Upper lobe of right lung (tissue), 1 donor: ENCODE data around the gene SHROOM3. TPM values are rescaled to one million over a fixed set of nuclear protein-coding genes. Genes with fewer than 3 reads are reported as not detected.

Experiments
- ATAC-seq: fragments of 200-7000 bp; cut with Tn5 transposase; one replicate; pipeline ENCODE4 v1.9.1; 2020; ENCODE audit warnings: mild to moderate bottlenecking, moderate library complexity
- DNase-seq: peaks from one replicate; pipeline ENCODE4 v3.0.0-alpha.2; 2020
- H3K27ac ChIP-seq: fragments of 200-600 bp; one replicate; pipeline ENCODE4 v1.8.0; 2022
- H3K27me3 ChIP-seq: fragments of 200-600 bp; one replicate; pipeline ENCODE4 v1.8.0; 2022; ENCODE audit warnings: mild to moderate bottlenecking
- H3K36me3 ChIP-seq: fragments of 200-600 bp; one replicate; pipeline ENCODE4 v1.8.0; 2022
- H3K4me1 ChIP-seq: fragments of 200-600 bp; one replicate; pipeline ENCODE4 v1.8.0; 2022
- H3K4me3 ChIP-seq: fragments of 200-600 bp; one replicate; pipeline ENCODE4 v1.8.0; 2022; ENCODE audit warnings: mild to moderate bottlenecking
- H3K9me3 ChIP-seq: fragments of 200-600 bp; one replicate; pipeline ENCODE4 v1.8.0; 2022
- CTCF ChIP-seq: fragments of 200-600 bp; IDR thresholded peaks from one replicate; pipeline ENCODE4 v1.8.0; 2022; ENCODE audit warnings: antibody characterized with exemption
- intact Hi-C: fragments of 100-400 bp; cut with DNase I; formaldehyde crosslinking; loops from one replicate; pipeline ENCODE4 v1.11.0; 2022
- total RNA-seq: library from RNA; stranded (reverse); fragmentation: NEBNext Ultra II Directional; extraction: Animal tissue kit (Norgen Biotek cat#: 25700); gene quantifications from one replicate; pipeline ENCODE4 v1.2.1, GENCODE V29; 2021
- donor health status: DM: no; HTN: yes; CAD: no; lungs with severe emphysema.

Gene SHROOM3
- total RNA-seq, 1 donor from 2014 or later: 73.3 TPM

DNA sequence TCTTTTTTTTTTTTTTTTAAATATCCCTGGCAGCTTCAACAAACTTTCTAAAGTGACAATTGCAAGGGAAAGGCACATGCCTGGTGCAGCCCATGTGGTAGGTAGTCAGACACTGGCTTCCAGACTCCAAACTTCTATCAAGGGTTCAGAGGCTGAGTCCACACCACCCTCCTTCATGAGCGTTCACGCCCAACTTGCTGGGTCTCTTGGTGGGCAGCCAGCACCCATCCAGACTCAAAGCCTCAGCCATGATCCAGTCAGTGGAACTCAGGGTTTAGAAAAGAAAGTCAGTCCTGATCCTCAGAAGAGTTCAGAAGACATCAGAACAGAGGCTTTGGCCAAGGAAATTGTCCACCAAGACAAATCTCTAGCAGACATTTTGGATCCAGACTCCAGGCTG lies 321.4 kb downstream of the SHROOM3 start:
- no peaks in the 10 kb centered on the region for H3K9me3 ChIP-seq
- peaks cover 16% of the 10 kb centered on the region for H3K4me1 ChIP-seq
- DNase-seq (no peak), ATAC-seq (no peak)
- intact Hi-C loops: no loop called here
- no peak overlapping the region for H3K4me3 ChIP-seq
- no peak for TF ChIP-seq CTCF
- peak overlapping the region; percentile 24 for H3K27ac ChIP-seq
- H3K36me3 ChIP-seq: peaks cover 9% of the 10 kb centered on the region
- no peaks in the 10 kb centered on the region for H3K27me3 ChIP-seq

DNA sequence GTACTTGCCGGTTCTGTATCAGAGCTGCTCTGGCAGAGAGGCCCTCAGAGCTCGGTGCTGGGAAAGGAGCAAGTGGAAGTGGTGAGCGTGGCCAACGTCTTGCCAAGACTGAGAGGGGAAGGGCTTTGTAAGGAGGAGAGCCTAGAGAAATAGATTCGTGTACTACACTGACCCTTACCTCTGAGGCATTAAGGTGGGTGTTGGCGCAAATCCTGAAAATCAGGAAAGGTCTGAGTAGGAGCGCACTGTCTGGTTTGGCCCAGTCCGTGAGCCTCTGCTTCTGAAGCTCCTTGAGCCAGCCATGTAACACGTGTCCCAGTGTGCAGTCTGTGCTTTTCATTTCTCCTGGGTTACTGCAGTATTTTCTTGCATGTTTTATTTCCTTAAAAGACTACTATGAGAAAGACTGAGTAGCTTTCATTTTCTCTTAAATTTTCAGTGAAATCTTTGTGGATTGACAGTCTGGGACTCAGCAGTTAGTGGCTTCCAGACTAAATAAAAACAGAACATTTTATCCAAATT lies 322.4 kb downstream of the SHROOM3 start:
- Histone ChIP-seq H3K27ac (peak overlapping the region; percentile 24), H3K27me3 (no peaks in the 10 kb centered on the region), H3K9me3 (no peaks in the 10 kb centered on the region), H3K4me1 (peaks cover 16% of the 10 kb centered on the region), H3K4me3 (no peak overlapping the region), H3K36me3 (peaks cover 9% of the 10 kb centered on the region)
- intact Hi-C loops: no loop called here
- DNase-seq (no peak), ATAC-seq (no peak)
- TF ChIP-seq CTCF: no peak

GRCh38 chr4:76758290-76758882 lies 323.4 kb downstream of the SHROOM3 start:
- H3K4me1 ChIP-seq: peaks cover 16% of the 10 kb centered on the region
- peak; percentile 69 for ATAC-seq

DNA sequence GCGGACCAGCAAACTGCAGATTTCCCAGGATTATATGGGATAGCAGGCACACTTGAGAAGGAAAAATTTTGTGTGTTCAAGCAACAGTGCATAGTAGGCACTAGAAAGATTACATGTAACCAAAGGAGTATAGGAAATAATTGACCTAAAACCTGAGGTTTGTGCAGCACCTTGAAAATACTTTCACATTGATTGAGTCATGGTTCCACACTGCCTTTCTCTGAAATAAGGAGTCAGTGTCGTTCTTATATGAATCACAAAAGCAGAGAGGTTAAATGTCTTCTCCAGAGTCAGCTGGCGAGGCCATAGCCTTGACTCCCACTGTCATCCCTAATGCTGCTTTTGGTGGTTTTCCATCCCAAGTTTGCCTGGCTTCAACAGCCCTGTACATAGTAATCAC lies 324.0 kb downstream of the SHROOM3 start:
- TF ChIP-seq CTCF: no peak
- DNase-seq (no peak), ATAC-seq (no peak)
- Histone ChIP-seq H3K4me3 (no peak overlapping the region), H3K27ac (no peak overlapping the region), H3K4me1 (peaks cover 16% of the 10 kb centered on the region), H3K9me3 (no peaks in the 10 kb centered on the region), H3K36me3 (peaks cover 9% of the 10 kb centered on the region), H3K27me3 (no peaks in the 10 kb centered on the region)
- intact Hi-C loops: no loop called here

More at GRCh38 chr4:76758290-76758882, 323.4 kb downstream of the SHROOM3 start:
- Histone ChIP-seq H3K9me3 (no peaks in the 10 kb centered on the region), H3K27me3 (no peaks in the 10 kb centered on the region), H3K36me3 (peaks cover 9% of the 10 kb centered on the region), H3K27ac (no peak overlapping the region), H3K4me3 (no peak overlapping the region)
- no peak for DNase-seq
- peak; percentile 85 for TF ChIP-seq CTCF
- intact Hi-C loops: no loop called here

DNA sequence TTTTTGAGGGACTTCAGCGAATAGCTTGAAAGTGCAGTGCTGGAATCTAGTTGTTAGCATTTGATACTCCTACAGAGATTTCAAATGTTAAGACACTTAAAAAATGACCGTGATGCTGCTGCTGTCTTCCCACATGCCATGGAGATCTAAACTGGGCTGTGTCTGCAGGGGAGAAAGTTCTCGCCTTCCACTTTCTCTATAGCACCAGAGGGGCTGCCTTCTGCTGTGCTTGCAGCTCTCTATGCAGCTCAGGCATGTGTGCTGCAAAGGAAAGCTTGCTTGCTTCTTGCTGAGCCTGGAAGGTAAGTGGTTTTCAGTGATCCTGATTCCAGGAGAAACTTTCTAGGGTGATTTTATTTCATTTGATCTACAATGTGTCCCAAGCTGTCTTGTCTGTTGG lies 325.2 kb downstream of the SHROOM3 start:
- ATAC-seq (no peak), DNase-seq (no peak)
- intact Hi-C loops: no loop called here
- Histone ChIP-seq H3K9me3 (no peaks in the 10 kb centered on the region), H3K4me3 (no peak overlapping the region), H3K27ac (no peak overlapping the region), H3K4me1 (peaks cover 9% of the 10 kb centered on the region), H3K27me3 (no peaks in the 10 kb centered on the region), H3K36me3 (peaks cover 4% of the 10 kb centered on the region)
- no peak for TF ChIP-seq CTCF
